K562 treated with DMSO at 1 percent for 4 hours (cell line): Measurements from ENCODE around the gene PDILT. TPM values are rescaled to one million over a fixed set of nuclear protein-coding genes. Genes with fewer than 3 reads are reported as not detected.

Experiments
- total RNA-seq: library from RNA; unstranded; fragments of 300-600 nt; gene quantifications from 2 replicates; pipeline ENCODE4 v1.2.3, GENCODE V29; 2022; ENCODE audit not compliant: insufficient read depth

Gene PDILT
- not detected in 2 replicates for total RNA-seq

GRCh38 chr16:20404637-20405036, at the start of gene PDILT:
Gene PDILT, minus strand, starts transcription at chr16:20404737. Its CDS starts 5,437 bp downstream, at chr16:20399300.

DNA sequence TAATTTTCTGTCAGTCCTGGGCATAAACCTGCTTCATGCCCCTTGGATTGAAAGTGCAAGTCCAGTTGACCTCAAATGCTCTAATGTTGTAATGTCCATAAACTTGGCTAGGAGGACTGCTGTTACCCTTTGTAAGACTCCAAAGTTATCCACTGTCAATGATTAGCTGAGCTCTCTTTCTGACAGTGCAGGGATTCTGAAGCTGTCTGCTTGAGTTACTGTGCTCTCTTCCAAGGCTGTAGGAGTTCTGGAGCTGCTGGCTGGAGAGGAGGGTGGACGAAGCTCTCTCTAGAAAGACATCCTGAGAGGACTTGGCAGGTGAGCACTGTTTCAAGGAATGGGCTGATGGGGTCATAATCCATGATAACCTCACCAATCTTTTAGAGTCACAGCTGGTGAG, 46.8 kb upstream of the PDILT start, which contains the start of gene ACSM2A:
TSS of gene ACSM2A (plus strand) at position 158 of the 400 bp plus-strand sequence. CDS start 8,594 bp downstream, outside the sequence.

GRCh38 chr16:20409398-20410120, 5.0 kb upstream of the PDILT start, which contains the start of gene ACSM5:
Gene ACSM5, plus strand, starts transcription at chr16:20409534. Its CDS starts 1,951 bp downstream, at chr16:20411485.

GRCh38 chr16:20352615-20353014, 51.9 kb downstream of the PDILT start, which contains the start of gene UMOD:
Gene UMOD, minus strand, starts transcription at chr16:20352715. Its CDS starts 1,978 bp downstream, at chr16:20350737.

GRCh38 chr16:20327444-20328041, 77.0 kb downstream of the PDILT start, which contains the start of gene GP2:
Gene GP2, minus strand, starts transcription at chr16:20327513. Its CDS starts 1,082 bp downstream, at chr16:20326431.

Other genes starting within 250 kb of the PDILT start
- not detected in 2 replicates for gene GP2, start 77.2 kb downstream of the PDILT start, total RNA-seq
- gene UMOD, start 52.0 kb downstream of the PDILT start, total RNA-seq = not detected in 2 replicates
- 0.43 TPM in 1 of 2 replicates, not detected in the other for gene ACSM5, start 4.8 kb upstream of the PDILT start, total RNA-seq
- gene ACSM2A, start 46.8 kb upstream of the PDILT start, total RNA-seq = not detected in 2 replicates
- gene ACSM2B, start 171.6 kb upstream of the PDILT start, total RNA-seq = 1.8 and 16.9 TPM in 2 replicates